Naive thymus-derived CD4-positive, alpha-beta T cell (primary cell): ENCODE data around the gene CRABP2. TPM values are rescaled to one million over a fixed set of nuclear protein-coding genes. Genes with fewer than 3 reads are reported as not detected.
A peak's percentile ranks its signal among the peaks of the same experiment; 100 is the strongest.

Source experiments
- ATAC-seq: fragments of 150-1000 bp; cut with Tn5 transposase; 2 replicates; pipeline ENCODE4 v1.10.0; 2021; ENCODE audit warnings: mild to moderate bottlenecking, moderate library complexity
- CTCF ChIA-PET: fragments of 350-600 bp; sonication (Branson Sonifier 250); formaldehyde crosslinking; loops from one replicate; lab custom pipeline; 2021; ENCODE audit warnings: antibody characterized with exemption; lab: Charles Lee
- POLR2A ChIA-PET: fragments of 350-600 bp; sonication (Branson Sonifier 250); formaldehyde crosslinking; loops from one replicate; lab custom pipeline; 2021; ENCODE audit warnings: antibody characterized with exemption, inconsistent platforms; lab: Charles Lee
- DNase-seq, 9 donors: peaks; one replicate each; pipeline versions ENCODE4 v3.0.0 to v3.0.0-alpha.2; 2020 to 2022; ENCODE audit warnings: mixed read lengths in 1 of 9
- H3K27ac ChIP-seq: one replicate; pipeline ENCODE4 v1.7.0; 2013; ENCODE audit warnings: mild to moderate bottlenecking, low read depth, low read length, moderate library complexity
- H3K27me3 ChIP-seq, 2 donors: one replicate each; pipeline ENCODE4 v1.7.0; 2013; ENCODE audit warnings: low read length in 2 of 2, mild to moderate bottlenecking in 2 of 2, moderate library complexity in 2 of 2; ENCODE audit not compliant: control insufficient read depth in 2 of 2, insufficient read depth in 2 of 2
- H3K36me3 ChIP-seq, 3 experiments: 1 replicate in 2 of 3; 2 replicates in 1 of 3; pipeline ENCODE4 v1.7.0; 2013; ENCODE audit warnings: low read length in 3 of 3, mild to moderate bottlenecking in 3 of 3, moderate library complexity in 1 of 3; ENCODE audit not compliant: insufficient read depth in 3 of 3, control insufficient read depth in 2 of 3
- H3K4me1 ChIP-seq, 2 donors: one replicate each; pipeline ENCODE4 v1.7.0; 2013; ENCODE audit warnings: low read length in 2 of 2, mild to moderate bottlenecking in 2 of 2, moderate library complexity in 1 of 2; ENCODE audit not compliant: control insufficient read depth in 2 of 2, insufficient read depth in 2 of 2
- H3K4me3 ChIP-seq: 2 replicates; pipeline ENCODE4 v1.7.0; 2013; ENCODE audit warnings: mild to moderate bottlenecking, low read length
- H3K9me3 ChIP-seq, 3 experiments: 1 replicate in 2 of 3; 2 replicates in 1 of 3; pipeline ENCODE4 v1.7.0; 2013; ENCODE audit warnings: low read length in 3 of 3; ENCODE audit not compliant: control insufficient read depth in 2 of 3
- H3K27ac Mint-ChIP-seq, 9 donors: one replicate each; pipeline ENCODE4 v1.8.0; 2020 to 2022; ENCODE audit warnings: mixed read lengths in 9 of 9, mild to moderate bottlenecking in 8 of 9, moderate library complexity in 5 of 9, inconsistent platforms in 2 of 9
- H3K27me3 Mint-ChIP-seq, 5 donors: one replicate each; pipeline ENCODE4 v1.8.0; 2021 to 2022; ENCODE audit warnings: mixed read lengths in 5 of 5, mild to moderate bottlenecking in 1 of 5
- H3K36me3 Mint-ChIP-seq, 5 donors: one replicate each; pipeline ENCODE4 v1.8.0; 2020 to 2022; ENCODE audit warnings: mixed read lengths in 5 of 5, mild to moderate bottlenecking in 3 of 5, inconsistent platforms in 1 of 5
- H3K4me1 Mint-ChIP-seq, 7 donors: one replicate each; pipeline ENCODE4 v1.8.0; 2020 to 2022; ENCODE audit warnings: mixed read lengths in 7 of 7, mild to moderate bottlenecking in 3 of 7, inconsistent platforms in 1 of 7
- H3K4me3 Mint-ChIP-seq, 10 donors: one replicate each; pipeline ENCODE4 v1.8.0; 2020 to 2022; ENCODE audit warnings: mild to moderate bottlenecking in 10 of 10, mixed read lengths in 10 of 10, moderate library complexity in 6 of 10, inconsistent platforms in 2 of 10
- H3K9me3 Mint-ChIP-seq, 11 donors: one replicate each; pipeline ENCODE4 v1.8.0; 2020 to 2022; ENCODE audit warnings: mixed read lengths in 11 of 11, mild to moderate bottlenecking in 4 of 11, inconsistent platforms in 1 of 11, moderate library complexity in 1 of 11
- intact Hi-C, 2 donors: fragments of 100-400 bp; cut with micrococcal nuclease; formaldehyde crosslinking; loops; one replicate each; pipeline ENCODE4 v1.15.1; 2023
- polyA plus RNA-seq, 2 donors: library from polyadenylated mRNA; unstranded; fragments of 300-500 nt; fragmentation: Illumina TruSeq; gene quantifications; one replicate each; pipeline ENCODE4 v1.2.3, GENCODE V29; 2021
- total RNA-seq, 6 experiments: library from RNA in 5 of 6; stranded (reverse) in 5 of 6; gene quantifications; 1 replicate in 5 of 6; 2 replicates in 1 of 6; pipeline ENCODE4 v1.2.3 and lab custom pipeline; 2021 to 2026

Gene CRABP2
- total and polyA plus RNA-seq, 7 experiments from 2014 or later, result 0.38 to 2.5 (median 1.1) TPM

DNA sequence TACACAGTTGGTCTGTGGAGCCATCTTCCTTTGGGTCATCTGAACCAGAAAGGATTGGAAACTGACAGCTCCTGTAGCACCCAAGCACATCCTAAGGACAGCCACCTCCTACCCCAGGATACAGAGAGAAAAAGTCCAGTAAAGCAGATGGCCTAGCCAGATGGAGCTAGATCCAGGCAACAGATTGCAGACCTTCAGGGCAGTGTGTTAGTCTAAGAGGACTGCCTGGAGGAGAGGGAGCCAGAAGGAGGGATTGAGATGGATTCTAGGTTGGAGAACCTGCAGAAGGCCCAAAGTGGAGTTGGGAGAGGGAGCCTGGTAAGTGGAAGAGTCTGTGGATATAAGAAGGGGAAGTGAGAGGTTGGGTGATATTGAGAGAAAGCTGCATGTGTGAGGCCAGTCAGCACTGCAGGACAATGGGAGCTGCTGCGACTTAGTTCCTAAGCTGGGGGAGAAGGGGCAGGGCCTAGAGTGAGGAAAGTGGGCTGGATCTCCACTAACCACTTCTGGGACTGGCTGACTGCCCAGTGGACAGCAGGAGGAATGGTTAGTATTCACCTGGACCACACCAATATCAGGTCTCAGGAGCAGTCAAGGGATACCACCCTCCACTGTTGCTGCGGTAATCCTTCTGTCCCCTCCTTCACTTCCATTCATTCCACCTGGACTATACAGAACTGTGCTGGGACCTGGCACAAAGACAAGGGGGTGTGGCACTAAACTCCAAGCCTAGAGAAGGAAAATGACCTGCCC, 50.1 kb downstream of the CRABP2 start:
- Histone ChIP-seq H3K36me3 (no peaks in the 10 kb centered on the region), H3K4me1 (peaks cover 16 to 27% of the 10 kb centered on the region in 2 donors), H3K27ac (no peak overlapping the region), H3K9me3 (no peaks in the 10 kb centered on the region), H3K27me3 (peaks cover 0 to 22% of the 10 kb centered on the region in 2 donors), H3K4me3 (no peak overlapping the region)
- ChIA-PET POLR2A (no interaction called here), CTCF (interaction anchor here (0.6 to 1.6 kb wide), 8 partner anchors 10 to 293 kb away, joined by 3 to 5 read pairs (median 4); partner anchors contain the start of gene HAPLN2)
- intact Hi-C loops, result no loop called here
- H3K4me3 Mint-ChIP-seq, result peak overlapping the region in 5 of 10 donors; percentile 1 to 70 (median 23)
- H3K27me3 Mint-ChIP-seq, result peaks cover 59 to 72% (median 64%) of the 10 kb centered on the region in 5 donors
- H3K9me3 Mint-ChIP-seq, result peaks cover 0 to 4% (median 0%) of the 10 kb centered on the region in 11 donors
- H3K4me1 Mint-ChIP-seq, result peaks cover 21 to 38% (median 28%) of the 10 kb centered on the region in 7 donors
- peaks cover 0 to 11% (median 0%) of the 10 kb centered on the region in 5 donors for H3K36me3 Mint-ChIP-seq
- ATAC-seq, result no peak
- no peak overlapping the region for H3K27ac Mint-ChIP-seq
- DNase-seq, result no peak

DNA sequence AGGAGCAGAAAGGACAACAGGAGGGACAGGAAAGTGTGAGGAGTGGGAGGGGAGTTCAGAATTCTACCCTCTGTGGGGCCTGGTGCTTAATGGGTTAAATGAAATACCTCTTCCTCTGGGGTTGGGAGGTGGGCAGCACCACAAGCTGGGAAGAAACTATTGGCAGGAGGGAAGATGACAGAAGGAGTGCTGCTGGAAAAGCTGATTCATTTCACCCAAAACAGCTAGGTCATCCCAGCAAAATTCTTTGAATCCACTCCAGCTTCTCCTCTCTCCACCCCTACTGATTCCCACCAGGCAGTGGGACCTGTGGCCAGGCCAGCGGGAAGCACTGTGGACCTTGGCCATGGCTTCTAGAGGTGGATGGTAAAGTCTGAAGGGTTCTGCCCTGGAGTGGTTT, 50.7 kb downstream of the CRABP2 start:
- CTCF ChIA-PET, result interaction anchor here (0.6 to 1.6 kb wide), 6 partner anchors 9 to 292 kb away, joined by 3 to 5 read pairs (median 4); partner anchors contain the start of gene HAPLN2
- Histone ChIP-seq H3K27me3 (peaks cover 0 to 22% of the 10 kb centered on the region in 2 donors), H3K4me1 (peaks cover 11 to 22% of the 10 kb centered on the region in 2 donors), H3K27ac (no peak overlapping the region), H3K36me3 (no peaks in the 10 kb centered on the region), H3K4me3 (no peak overlapping the region), H3K9me3 (no peaks in the 10 kb centered on the region)
- ATAC-seq (no peak), DNase-seq (no peak)
- H3K4me1 Mint-ChIP-seq, result peaks cover 18 to 32% (median 22%) of the 10 kb centered on the region in 7 donors
- peaks cover 0 to 4% (median 0%) of the 10 kb centered on the region in 11 donors for H3K9me3 Mint-ChIP-seq
- H3K27ac Mint-ChIP-seq, result no peak overlapping the region
- intact Hi-C loops, result no loop called here
- peaks cover 0 to 11% (median 0%) of the 10 kb centered on the region in 5 donors for H3K36me3 Mint-ChIP-seq
- POLR2A ChIA-PET, result no interaction called here
- peak overlapping the region in 1 of 10 donors; percentile 14 for H3K4me3 Mint-ChIP-seq
- peaks cover 65 to 78% (median 66%) of the 10 kb centered on the region in 5 donors for H3K27me3 Mint-ChIP-seq

DNA sequence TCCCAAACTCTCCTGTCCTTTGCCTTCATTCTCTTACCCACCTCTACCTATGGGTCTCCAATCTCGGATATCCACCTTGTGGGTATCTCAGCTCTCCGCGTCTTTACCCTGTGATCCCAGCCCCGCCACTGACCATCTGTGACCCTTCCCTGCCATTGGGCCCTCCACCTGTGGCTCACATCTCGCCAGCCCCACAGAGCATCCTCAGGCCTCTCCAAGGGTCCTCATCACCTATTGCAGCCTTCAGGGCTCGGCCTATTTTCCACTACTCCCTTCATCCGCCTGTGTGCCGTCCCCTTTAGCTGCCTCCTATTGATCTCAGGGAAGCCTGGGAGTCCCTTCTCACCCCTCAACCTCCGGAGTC, 52.4 kb downstream of the CRABP2 start:
- H3K4me3 Mint-ChIP-seq, result no peak overlapping the region
- H3K4me1 Mint-ChIP-seq, result peaks cover 13 to 22% (median 16%) of the 10 kb centered on the region in 7 donors
- no peak overlapping the region for H3K4me3 ChIP-seq
- no peak overlapping the region for H3K27ac ChIP-seq
- no peak for ATAC-seq
- H3K9me3 Mint-ChIP-seq, result peaks cover 0 to 4% (median 0%) of the 10 kb centered on the region in 11 donors
- intact Hi-C loops, result no loop called here
- peaks cover 0 to 22% of the 10 kb centered on the region in 2 donors for H3K27me3 ChIP-seq
- DNase-seq, result no peak
- H3K36me3 Mint-ChIP-seq, result peaks cover 0 to 11% (median 0%) of the 10 kb centered on the region in 5 donors
- H3K36me3 ChIP-seq, result no peaks in the 10 kb centered on the region
- H3K27me3 Mint-ChIP-seq, result peaks cover 77 to 87% (median 83%) of the 10 kb centered on the region in 5 donors
- peaks cover 4 to 17% of the 10 kb centered on the region in 2 donors for H3K4me1 ChIP-seq
- H3K9me3 ChIP-seq, result no peaks in the 10 kb centered on the region
- H3K27ac Mint-ChIP-seq, result no peak overlapping the region
- POLR2A ChIA-PET, result interaction anchor here (0.6 kb wide), 2 partner anchors 23 to 193 kb away, joined by 3 read pairs; no protein-coding TSS in a partner anchor
- CTCF ChIA-PET, result interaction anchor here (0.6 to 0.8 kb wide), 2 partner anchors 10 to 26 kb away, joined by 3 read pairs; no protein-coding TSS in a partner anchor

DNA sequence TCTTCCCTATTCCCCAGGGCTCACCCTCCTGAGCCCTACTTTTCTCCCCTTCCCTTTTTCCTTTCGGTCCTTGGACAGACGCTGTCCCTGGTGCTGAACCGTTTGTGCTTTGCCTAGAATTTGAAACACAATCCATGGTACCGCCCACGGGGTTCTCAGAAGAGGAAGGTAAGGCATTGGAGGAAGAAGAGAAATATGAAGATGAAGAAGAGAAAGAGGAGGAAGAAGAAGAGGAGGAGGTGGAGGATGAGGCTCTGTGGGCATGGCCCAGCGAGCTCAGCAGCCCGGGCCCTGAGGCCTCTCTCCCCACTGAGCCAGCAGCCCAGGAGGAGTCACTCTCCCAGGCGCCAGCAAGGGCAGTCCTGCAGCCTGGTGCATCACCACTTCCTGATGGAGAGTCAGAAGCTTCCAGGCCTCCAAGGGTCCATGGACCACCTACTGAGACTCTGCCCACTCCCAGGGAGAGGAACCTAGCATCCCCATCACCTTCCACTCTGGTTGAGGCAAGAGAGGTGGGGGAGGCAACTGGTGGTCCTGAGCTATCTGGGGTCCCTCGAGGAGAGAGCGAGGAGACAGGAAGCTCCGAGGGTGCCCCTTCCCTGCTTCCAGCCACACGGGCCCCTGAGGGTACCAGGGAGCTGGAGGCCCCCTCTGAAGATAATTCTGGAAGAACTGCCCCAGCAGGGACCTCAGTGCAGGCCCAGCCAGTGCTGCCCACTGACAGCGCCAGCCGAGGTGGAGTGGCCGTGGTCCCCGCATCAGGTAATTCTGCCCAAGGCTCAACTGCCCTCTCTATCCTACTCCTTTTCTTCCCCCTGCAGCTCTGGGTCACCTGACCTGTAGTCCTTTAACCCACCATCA, 53.0 kb downstream of the CRABP2 start:
- POLR2A ChIA-PET, result interaction anchor here (0.6 kb wide), 1 partner anchor 193 kb away, joined by 3 read pairs; no protein-coding TSS in a partner anchor
- Histone ChIP-seq H3K27me3 (peaks cover 0 to 22% of the 10 kb centered on the region in 2 donors), H3K4me3 (no peak overlapping the region), H3K9me3 (no peaks in the 10 kb centered on the region), H3K27ac (no peak overlapping the region), H3K36me3 (no peaks in the 10 kb centered on the region), H3K4me1 (peaks cover 4 to 11% of the 10 kb centered on the region in 2 donors)
- Mint-ChIP-seq H3K27ac (no peak overlapping the region), H3K27me3 (peaks cover 77 to 89% (median 83%) of the 10 kb centered on the region in 5 donors), H3K9me3 (peaks cover 0 to 4% (median 0%) of the 10 kb centered on the region in 11 donors), H3K4me1 (peaks cover 9 to 16% (median 12%) of the 10 kb centered on the region in 7 donors), H3K4me3 (no peak overlapping the region), H3K36me3 (peaks cover 0 to 11% (median 0%) of the 10 kb centered on the region in 5 donors)
- ATAC-seq, result no peak
- intact Hi-C loops, result no loop called here
- CTCF ChIA-PET, result interaction anchor here (0.6 to 0.8 kb wide), 2 partner anchors 9 to 26 kb away, joined by 3 read pairs; no protein-coding TSS in a partner anchor
- no peak for DNase-seq

Other genes with a start within 250 kb of the CRABP2 start
- gene MEF2D, start 204.8 kb downstream of the CRABP2 start, total RNA-seq, result 100 to 1,000 TPM in 2 of 5 experiments, 10 to 100 TPM in 3; 48.1 to 190 (median 67.7) TPM
- gene MEF2D, start 204.8 kb downstream of the CRABP2 start, polyA plus RNA-seq, result 10 to 100 TPM in 1 of 2 donors, 1 to 10 TPM in 1; 4.5 to 10.0 TPM
- 10 to 100 TPM in 1 of 5 experiments, under 1 TPM in 1, not detected in 3; 0.24 to 14.4 TPM for gene IQGAP3, start 133.0 kb downstream of the CRABP2 start, total RNA-seq
- not detected for gene IQGAP3, start 133.0 kb downstream of the CRABP2 start, polyA plus RNA-seq
- 10 to 100 TPM in 1 of 5 experiments, 1 to 10 TPM in 4; 2.8 to 10.2 (median 7.4) TPM for gene TTC24, start 125.9 kb downstream of the CRABP2 start, total RNA-seq
- 1 to 10 TPM in 1 of 2 donors, under 1 TPM in 1; 0.97 to 1.5 TPM for gene TTC24, start 125.9 kb downstream of the CRABP2 start, polyA plus RNA-seq
- 10 to 100 TPM; 25.6 to 58.8 (median 40.7) TPM for gene NAXE, start 113.8 kb downstream of the CRABP2 start, total RNA-seq
- 100 to 1,000 TPM in 1 of 2 donors, 10 to 100 TPM in 1; 98.0 to 113 TPM for gene NAXE, start 113.8 kb downstream of the CRABP2 start, polyA plus RNA-seq
- 10 to 100 TPM; 33.3 to 49.6 (median 39.1) TPM for gene GPATCH4, start 104.1 kb downstream of the CRABP2 start, total RNA-seq
- gene GPATCH4, start 104.1 kb downstream of the CRABP2 start, polyA plus RNA-seq, result 10 to 100 TPM; 46.5 to 59.1 TPM
- not detected for gene HAPLN2, start 86.2 kb downstream of the CRABP2 start, total RNA-seq
- not detected for gene HAPLN2, start 86.2 kb downstream of the CRABP2 start, polyA plus RNA-seq
- not detected for gene BCAN, start 63.5 kb downstream of the CRABP2 start, total RNA-seq
- gene BCAN, start 63.5 kb downstream of the CRABP2 start, polyA plus RNA-seq, result not detected
- gene NES, start 28.2 kb downstream of the CRABP2 start, total RNA-seq, result under 1 TPM in 1 of 5 experiments, not detected in 4; 0.05 TPM
- not detected for gene NES, start 28.2 kb downstream of the CRABP2 start, polyA plus RNA-seq
- 10 to 100 TPM; 16.0 to 29.8 (median 29.1) TPM for gene METTL25B, start 22.9 kb upstream of the CRABP2 start, total RNA-seq
- gene METTL25B, start 22.9 kb upstream of the CRABP2 start, polyA plus RNA-seq, result 1 to 10 TPM; 4.4 to 5.1 TPM
- 10 to 100 TPM; 44.7 to 59.9 (median 53.9) TPM for gene ISG20L2, start 23.2 kb upstream of the CRABP2 start, total RNA-seq
- 10 to 100 TPM; 15.3 to 20.6 TPM for gene ISG20L2, start 23.2 kb upstream of the CRABP2 start, polyA plus RNA-seq
- 10 to 100 TPM; 19.1 to 68.9 (median 47.2) TPM for gene MRPL24, start 35.5 kb upstream of the CRABP2 start, total RNA-seq
- 10 to 100 TPM; 86.3 to 98.0 TPM for gene MRPL24, start 35.5 kb upstream of the CRABP2 start, polyA plus RNA-seq
- gene HDGF, start 46.1 kb upstream of the CRABP2 start, total RNA-seq, result 100 to 1,000 TPM in 1 of 5 experiments, 10 to 100 TPM in 4; 64.1 to 224 (median 91.2) TPM
- gene HDGF, start 46.1 kb upstream of the CRABP2 start, polyA plus RNA-seq, result 10 to 100 TPM; 25.0 to 39.3 TPM
- 10 to 100 TPM; 53.2 to 88.9 (median 61.7) TPM for gene PRCC, start 62.0 kb upstream of the CRABP2 start, total RNA-seq
- 10 to 100 TPM; 40.9 to 60.8 TPM for gene PRCC, start 62.0 kb upstream of the CRABP2 start, polyA plus RNA-seq
- 100 to 1,000 TPM in 1 of 5 experiments, 10 to 100 TPM in 4; 14.7 to 164 (median 54.3) TPM for gene SH2D2A, start 111.3 kb upstream of the CRABP2 start, total RNA-seq
- gene SH2D2A, start 111.3 kb upstream of the CRABP2 start, polyA plus RNA-seq, result 10 to 100 TPM; 12.7 to 15.7 TPM
- gene INSRR, start 153.5 kb upstream of the CRABP2 start, total RNA-seq, result under 1 TPM in 1 of 5 experiments, not detected in 4; 0.63 TPM
- not detected for gene INSRR, start 153.5 kb upstream of the CRABP2 start, polyA plus RNA-seq
- 10 to 100 TPM in 1 of 5 experiments, 1 to 10 TPM in 2, not detected in 2; 3.2 to 17.3 (median 3.3) TPM for gene NTRK1, start 155.3 kb upstream of the CRABP2 start, total RNA-seq
- under 1 TPM in 1 of 2 donors, not detected in 1; 0.09 TPM for gene NTRK1, start 155.3 kb upstream of the CRABP2 start, polyA plus RNA-seq
- gene PEAR1, start 188.1 kb upstream of the CRABP2 start, total RNA-seq, result under 1 TPM; 0.19 to 0.88 (median 0.30) TPM
- 1 to 10 TPM in 1 of 2 donors, under 1 TPM in 1; 0.82 to 1.2 TPM for gene PEAR1, start 188.1 kb upstream of the CRABP2 start, polyA plus RNA-seq
- gene LRRC71, start 215.0 kb upstream of the CRABP2 start, total RNA-seq, result not detected
- gene LRRC71, start 215.0 kb upstream of the CRABP2 start, polyA plus RNA-seq, result not detected